ENCODE measurements around the gene TRAK1.

GRCh38 chr3:42094128-42094527 lies 3.0 kb downstream of the TRAK1 start:
- TF ChIP-seq CTCF (IDR thresholded peaks at IDR 0.05 in 8 of 11, conservative IDR thresholded peaks at IDR 0.05 in 3 of 11) (no peak), POLR2AphosphoS5 (IDR thresholded peaks at IDR 0.05) (no peak)
